HEK293 (cell line): ENCODE results near the gene SLC2A4RG.

Experiments
- CTCF ChIA-PET: fragments of 350-600 bp; formaldehyde crosslinking; extraction: SDS; loops from one replicate; lab custom pipeline; 2021; ENCODE audit warnings: antibody characterized with exemption; lab: Yijun Ruan, JAX
- POLR2A ChIA-PET: fragments of 300-600 bp; formaldehyde crosslinking; extraction: SDS; loops from one replicate; lab custom pipeline; 2020; ENCODE audit warnings: antibody characterized with exemption, inconsistent platforms; lab: Yijun Ruan, JAX
- H3K27ac ChIP-seq: fragments of 200-500 bp; sonication (Bioruptor generic); 2 replicates; pipeline ENCODE4 v1.5.1; 2014; ENCODE audit warnings: low read depth, low read length, control low read depth, inconsistent platforms; ENCODE audit errors: extremely low read depth
- H3K36me3 ChIP-seq, 2 experiments: fragments of 200-500 bp in 1 of 2; sonication (Bioruptor generic) in 1 of 2; 1 replicate in 1 of 2; 2 replicates in 1 of 2; pipeline ENCODE4 v1.5.1; 2014 to 2017; ENCODE audit warnings: inconsistent platforms in 2 of 2, low read length in 2 of 2; ENCODE audit not compliant: control insufficient read depth in 2 of 2, insufficient read depth in 1 of 2
- H3K4me1 ChIP-seq: fragments of 200-500 bp; sonication (Bioruptor generic); 2 replicates; pipeline ENCODE4 v1.5.1; 2014; ENCODE audit warnings: mild to moderate bottlenecking, low read length, inconsistent platforms; ENCODE audit not compliant: control insufficient read depth, insufficient read depth
- H3K4me3 ChIP-seq: 2 replicates; pipeline ENCODE4 v1.5.1; 2011; ENCODE audit warnings: low read depth, mild to moderate bottlenecking, control low read depth, low read length, moderate library complexity
- H3K9me3 ChIP-seq: fragments of 200-500 bp; sonication (Bioruptor generic); 2 replicates; pipeline ENCODE4 v1.5.1; 2014; ENCODE audit warnings: low read depth, low read length, inconsistent platforms; ENCODE audit not compliant: control insufficient read depth, insufficient read depth
- GLIS2 ChIP-seq: fragments of 450-650 bp; formaldehyde crosslinking; IDR thresholded peaks from 2 replicates; pipeline ENCODE4 v1.5.1; 2016; ENCODE audit warnings: missing biosample characterization, missing genetic modification characterization
- ZNF133 ChIP-seq: fragments of 450-650 bp; formaldehyde crosslinking; IDR thresholded peaks from 2 replicates; pipeline ENCODE4 v1.5.1; 2016; ENCODE audit warnings: missing biosample characterization, missing genetic modification characterization
- ZNF302 ChIP-seq: fragments of 450-650 bp; formaldehyde crosslinking; IDR thresholded peaks from 2 replicates; pipeline ENCODE4 v1.5.1; 2016; ENCODE audit warnings: missing biosample characterization, missing genetic modification characterization, low read depth
- ZNF510 ChIP-seq: fragments of 450-650 bp; formaldehyde crosslinking; IDR thresholded peaks from 2 replicates; pipeline ENCODE4 v1.5.1; 2018; ENCODE audit warnings: mild to moderate bottlenecking, missing genetic modification characterization, missing biosample characterization; ENCODE audit not compliant: insufficient replicate concordance
- ZNF530 ChIP-seq: fragments of 450-650 bp; formaldehyde crosslinking; IDR thresholded peaks from 2 replicates; pipeline ENCODE4 v1.5.1; 2016; ENCODE audit warnings: low read depth, missing biosample characterization, missing genetic modification characterization
- ZNF624 ChIP-seq: fragments of 450-650 bp; formaldehyde crosslinking; IDR thresholded peaks from 2 replicates; pipeline ENCODE4 v1.5.1; 2017; ENCODE audit warnings: missing biosample characterization, missing genetic modification characterization
- ZNF629 ChIP-seq: fragments of 450-650 bp; formaldehyde crosslinking; IDR thresholded peaks from 2 replicates; pipeline ENCODE4 v1.5.1; 2017; ENCODE audit warnings: missing biosample characterization, missing genetic modification characterization
- ZNF639 ChIP-seq: fragments of 450-650 bp; formaldehyde crosslinking; IDR thresholded peaks from 2 replicates; pipeline ENCODE4 v1.5.1; 2016; ENCODE audit warnings: missing biosample characterization, missing genetic modification characterization
- TF ChIP-seq, protein P1 (sequence below): fragments of 450-650 bp; formaldehyde crosslinking; IDR thresholded peaks from 2 replicates; pipeline ENCODE4 v1.5.1; 2016; ENCODE audit warnings: missing biosample characterization, missing genetic modification characterization, borderline replicate concordance
- TF ChIP-seq, protein P2 (sequence below): fragments of 450-650 bp; formaldehyde crosslinking; IDR thresholded peaks from 2 replicates; pipeline ENCODE4 v1.5.1; 2016; ENCODE audit warnings: missing biosample characterization, missing genetic modification characterization, low read depth

The SLC2A4RG gene

GRCh38 chr20:63732118-63733095 is 7.2 kb upstream of the SLC2A4RG start (continued):
- TF ChIP-seq ZNF624 (tag by site-specific recombination): no peak
- TF ChIP-seq, all 188 proteins: peak for 3

- TF ChIP-seq ZNF639 (no peak), ZNF302 (tag by site-specific recombination) (no peak), ZNF133 (tag by site-specific recombination) (no peak), ZNF510 (no peak), GLIS2 (tag by site-specific recombination) (0 out of 2 replicates have a peak, but pooled peaks have one; percentile 16)
- TF ChIP-seq, protein P1, sequence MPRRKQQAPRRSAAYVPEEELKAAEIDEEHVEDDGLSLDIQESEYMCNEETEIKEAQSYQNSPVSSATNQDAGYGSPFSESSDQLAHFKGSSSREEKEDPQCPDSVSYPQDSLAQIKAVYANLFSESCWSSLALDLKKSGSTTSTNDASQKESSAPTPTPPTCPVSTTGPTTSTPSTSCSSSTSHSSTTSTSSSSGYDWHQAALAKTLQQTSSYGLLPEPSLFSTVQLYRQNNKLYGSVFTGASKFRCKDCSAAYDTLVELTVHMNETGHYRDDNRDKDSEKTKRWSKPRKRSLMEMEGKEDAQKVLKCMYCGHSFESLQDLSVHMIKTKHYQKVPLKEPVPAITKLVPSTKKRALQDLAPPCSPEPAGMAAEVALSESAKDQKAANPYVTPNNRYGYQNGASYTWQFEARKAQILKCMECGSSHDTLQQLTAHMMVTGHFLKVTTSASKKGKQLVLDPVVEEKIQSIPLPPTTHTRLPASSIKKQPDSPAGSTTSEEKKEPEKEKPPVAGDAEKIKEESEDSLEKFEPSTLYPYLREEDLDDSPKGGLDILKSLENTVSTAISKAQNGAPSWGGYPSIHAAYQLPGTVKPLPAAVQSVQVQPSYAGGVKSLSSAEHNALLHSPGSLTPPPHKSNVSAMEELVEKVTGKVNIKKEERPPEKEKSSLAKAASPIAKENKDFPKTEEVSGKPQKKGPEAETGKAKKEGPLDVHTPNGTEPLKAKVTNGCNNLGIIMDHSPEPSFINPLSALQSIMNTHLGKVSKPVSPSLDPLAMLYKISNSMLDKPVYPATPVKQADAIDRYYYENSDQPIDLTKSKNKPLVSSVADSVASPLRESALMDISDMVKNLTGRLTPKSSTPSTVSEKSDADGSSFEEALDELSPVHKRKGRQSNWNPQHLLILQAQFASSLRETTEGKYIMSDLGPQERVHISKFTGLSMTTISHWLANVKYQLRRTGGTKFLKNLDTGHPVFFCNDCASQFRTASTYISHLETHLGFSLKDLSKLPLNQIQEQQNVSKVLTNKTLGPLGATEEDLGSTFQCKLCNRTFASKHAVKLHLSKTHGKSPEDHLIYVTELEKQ (tag by site-specific recombination): no peak
- TF ChIP-seq, protein P2, sequence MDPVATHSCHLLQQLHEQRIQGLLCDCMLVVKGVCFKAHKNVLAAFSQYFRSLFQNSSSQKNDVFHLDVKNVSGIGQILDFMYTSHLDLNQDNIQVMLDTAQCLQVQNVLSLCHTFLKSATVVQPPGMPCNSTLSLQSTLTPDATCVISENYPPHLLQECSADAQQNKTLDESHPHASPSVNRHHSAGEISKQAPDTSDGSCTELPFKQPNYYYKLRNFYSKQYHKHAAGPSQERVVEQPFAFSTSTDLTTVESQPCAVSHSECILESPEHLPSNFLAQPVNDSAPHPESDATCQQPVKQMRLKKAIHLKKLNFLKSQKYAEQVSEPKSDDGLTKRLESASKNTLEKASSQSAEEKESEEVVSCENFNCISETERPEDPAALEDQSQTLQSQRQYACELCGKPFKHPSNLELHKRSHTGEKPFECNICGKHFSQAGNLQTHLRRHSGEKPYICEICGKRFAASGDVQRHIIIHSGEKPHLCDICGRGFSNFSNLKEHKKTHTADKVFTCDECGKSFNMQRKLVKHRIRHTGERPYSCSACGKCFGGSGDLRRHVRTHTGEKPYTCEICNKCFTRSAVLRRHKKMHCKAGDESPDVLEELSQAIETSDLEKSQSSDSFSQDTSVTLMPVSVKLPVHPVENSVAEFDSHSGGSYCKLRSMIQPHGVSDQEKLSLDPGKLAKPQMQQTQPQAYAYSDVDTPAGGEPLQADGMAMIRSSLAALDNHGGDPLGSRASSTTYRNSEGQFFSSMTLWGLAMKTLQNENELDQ: no peak
- no peak overlapping the region for H3K4me3 ChIP-seq
- CTCF ChIA-PET: interaction anchor here (0.8 kb wide), 1 partner anchor 205 kb away, joined by 3 read pairs; no protein-coding TSS in a partner anchor
- POLR2A ChIA-PET: interaction anchor here (0.8 kb wide), 1 partner anchor 102 kb away, joined by 3 read pairs; no protein-coding TSS in a partner anchor
- no peak overlapping the region for H3K27ac ChIP-seq
- no peaks in the 10 kb centered on the region for H3K9me3 ChIP-seq
- H3K36me3 ChIP-seq: peaks cover 0 to 72% of the 10 kb centered on the region in 2 experiments; a peak in 2 of 3 replicates
- H3K4me1 ChIP-seq: no peaks in the 10 kb centered on the region
Measured at GRCh38 chr20:63733117-63733516, 6.5 kb upstream of the SLC2A4RG start.

DNA sequence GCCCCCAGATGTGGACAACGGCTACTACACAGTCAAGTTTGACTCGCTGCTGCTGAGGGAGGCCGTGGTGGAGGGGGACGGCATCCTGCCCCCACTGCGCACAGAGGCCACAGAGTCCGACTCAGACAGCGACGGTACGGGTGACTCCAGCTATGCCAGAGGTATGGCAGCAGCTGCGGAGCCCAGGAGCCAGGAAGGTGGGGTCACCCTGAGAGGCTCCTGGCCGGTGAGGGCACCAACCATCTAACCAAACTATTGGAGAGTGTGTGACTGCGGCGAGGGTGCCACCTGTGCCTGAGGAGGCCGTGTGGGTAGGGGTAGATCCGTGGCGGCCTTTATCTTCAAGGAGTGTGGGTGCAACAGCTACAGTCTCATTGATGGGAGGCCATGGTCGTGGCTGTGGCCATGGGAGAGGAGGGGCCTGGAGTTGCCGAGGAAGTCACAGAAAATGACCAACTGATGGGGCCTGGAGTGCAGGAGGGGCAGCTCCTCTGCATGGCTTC is 5.9 kb upstream of the SLC2A4RG start:
- CTCF ChIA-PET: interaction anchor here (0.5 to 0.8 kb wide), 2 partner anchors 25 to 205 kb away, joined by 3 read pairs; no protein-coding TSS in a partner anchor

More for the DNA sequence above, 5.9 kb upstream of the SLC2A4RG start:
- Histone ChIP-seq H3K4me1 (no peaks in the 10 kb centered on the region), H3K36me3 (peaks cover 0 to 72% of the 10 kb centered on the region in 2 experiments; a peak in 2 of 3 replicates)
- TF ChIP-seq ZNF530 (tag by site-specific recombination) (no peak), ZNF629 (no peak)
- TF ChIP-seq, all 188 proteins: peak for 0
- no peak overlapping the region for H3K4me3 ChIP-seq
- POLR2A ChIA-PET: interaction anchor here (0.8 kb wide), 1 partner anchor 101 kb away, joined by 3 read pairs; no protein-coding TSS in a partner anchor
- no peak overlapping the region for H3K27ac ChIP-seq
- H3K9me3 ChIP-seq: no peaks in the 10 kb centered on the region
